ENCODE data around the gene IFNW1.
"Not testable (repeated sequence)": the region's sequence is repeated elsewhere in the genome, so short reads cannot be mapped to it uniquely, and the experiment has no call there.

IFNW1 gene

GRCh38 chr9:21141427-21141882 lies at the start of gene IFNW1:
Gene IFNW1, minus strand, starts transcription at chr9:21141832. Its CDS starts 262 bp downstream, at chr9:21141570.
- DNase-seq (ENCODE audit: low read depth), result no peak

- DNase-seq (ENCODE audit: low read depth), result not testable (repeated sequence)
Observed at GRCh38 chr9:21187487-21187886, 45.9 kb upstream of the IFNW1 start, which contains the start of gene IFNA4. Gene IFNA4, minus strand, starts transcription at chr9:21187587. Its CDS starts 56 bp downstream, at chr9:21187531.

GRCh38 chr9:21182810-21183736 lies 41.4 kb upstream of the IFNW1 start:
- DNase-seq (ENCODE audit: low read depth), result not testable (repeated sequence)

GRCh38 chr9:21174671-21175070 lies 33.0 kb upstream of the IFNW1 start:
- no peak for DNase-seq (ENCODE audit: low read depth)

GRCh38 chr9:21172156-21172555 lies 30.5 kb upstream of the IFNW1 start:
- no peak for DNase-seq (ENCODE audit: low read depth)

- DNase-seq (ENCODE audit: low read depth), result no peak
Observed at GRCh38 chr9:21171351-21171750, 29.7 kb upstream of the IFNW1 start.

GRCh38 chr9:21166560-21166959 lies 24.9 kb upstream of the IFNW1 start, which contains the start of gene IFNA21:
Gene IFNA21, minus strand, starts transcription at chr9:21166660. Its CDS starts 48 bp downstream, at chr9:21166612.
- not testable (repeated sequence) for DNase-seq (ENCODE audit: low read depth)

- DNase-seq (ENCODE audit: low read depth), result no peak
Observed at GRCh38 chr9:21165516-21165915, 23.9 kb upstream of the IFNW1 start.

GRCh38 chr9:21160178-21160577 lies 18.5 kb upstream of the IFNW1 start:
- DNase-seq (ENCODE audit: low read depth), result no peak

- no peak for DNase-seq (ENCODE audit: low read depth)
Observed at GRCh38 chr9:21155501-21155900, 13.9 kb upstream of the IFNW1 start.

GRCh38 chr9:21154018-21154608 lies 12.5 kb upstream of the IFNW1 start:
- no peak for DNase-seq (ENCODE audit: low read depth)

- DNase-seq (ENCODE audit: low read depth), result no peak
Observed at GRCh38 chr9:21153336-21154017, 11.8 kb upstream of the IFNW1 start.

GRCh38 chr9:21144603-21145002 lies 3.0 kb upstream of the IFNW1 start:
- DNase-seq (ENCODE audit: low read depth), result no peak

GRCh38 chr9:21137020-21137419 lies 4.6 kb downstream of the IFNW1 start:
- no peak for DNase-seq (ENCODE audit: low read depth)

GRCh38 chr9:21135736-21136135 lies 5.9 kb downstream of the IFNW1 start:
- no peak for DNase-seq (ENCODE audit: low read depth)

- not testable (repeated sequence) for DNase-seq (ENCODE audit: low read depth)
Observed at GRCh38 chr9:21128186-21128585, 13.4 kb downstream of the IFNW1 start.

- DNase-seq (ENCODE audit: low read depth), result no peak
Observed at GRCh38 chr9:21121595-21122251, 19.9 kb downstream of the IFNW1 start.

- no peak for DNase-seq (ENCODE audit: low read depth)
Observed at GRCh38 chr9:21121079-21121478, 20.6 kb downstream of the IFNW1 start.

- DNase-seq (ENCODE audit: low read depth), result no peak
Observed at GRCh38 chr9:21119093-21119770, 22.4 kb downstream of the IFNW1 start.

GRCh38 chr9:21114311-21114710 lies 27.3 kb downstream of the IFNW1 start:
- no peak for DNase-seq (ENCODE audit: low read depth)

All from fibroblast of the conjunctiva (primary cell).